D721Med (cell line): Measurements from ENCODE around the gene PGM5.
"Not testable (repeated sequence)": the region's sequence is repeated elsewhere in the genome, so short reads cannot be mapped to it uniquely, and the experiment has no call there.

Experiments
- DNase-seq: peaks from one replicate; pipeline ENCODE4 v3.0.0; 2011; ENCODE audit warnings: low spot score; ENCODE audit not compliant: insufficient read length
- FAIRE-seq: peaks from 2 replicates; lab custom pipeline; 2011; peaks lifted over from hg19 to GRCh38; lab: Jason Lieb, UNC

Gene PGM5

GRCh38 chr9:68356380-68357118 lies at the start of gene PGM5:
PGM5 (plus strand) TSS chr9:68356611; CDS start chr9:68357128, 517 bp downstream.
- not testable (repeated sequence) for FAIRE-seq
- DNase-seq: peak; percentile 1

GRCh38 chr9:68307127-68307526 lies 49.3 kb upstream of the PGM5 start:
- FAIRE-seq, DNase-seq: not testable (repeated sequence)

GRCh38 chr9:68307654-68308053 lies 48.8 kb upstream of the PGM5 start:
- not testable (repeated sequence) for FAIRE-seq, DNase-seq

- DNase-seq, FAIRE-seq: not testable (repeated sequence)
Observed at GRCh38 chr9:68311208-68311607, 45.2 kb upstream of the PGM5 start.

- not testable (repeated sequence) for DNase-seq, FAIRE-seq
Observed at GRCh38 chr9:68318209-68318608, 38.2 kb upstream of the PGM5 start.

GRCh38 chr9:68323749-68324148 lies 32.7 kb upstream of the PGM5 start:
- FAIRE-seq: not testable (repeated sequence)

GRCh38 chr9:68324518-68324917 lies 31.9 kb upstream of the PGM5 start:
- FAIRE-seq, DNase-seq: not testable (repeated sequence)

More at GRCh38 chr9:68323749-68324148, 32.7 kb upstream of the PGM5 start:
- not testable (repeated sequence) for DNase-seq

GRCh38 chr9:68329106-68329505 lies 27.3 kb upstream of the PGM5 start:
- not testable (repeated sequence) for FAIRE-seq, DNase-seq

GRCh38 chr9:68330531-68331173 lies 25.8 kb upstream of the PGM5 start:
- not testable (repeated sequence) for FAIRE-seq, DNase-seq

- not testable (repeated sequence) for FAIRE-seq, DNase-seq
Observed at GRCh38 chr9:68332122-68332521, 24.3 kb upstream of the PGM5 start.

- DNase-seq, FAIRE-seq: not testable (repeated sequence)
Observed at GRCh38 chr9:68335935-68336334, 20.5 kb upstream of the PGM5 start.

- not testable (repeated sequence) for FAIRE-seq, DNase-seq
Observed at GRCh38 chr9:68336639-68337339, 19.6 kb upstream of the PGM5 start.

- not testable (repeated sequence) for DNase-seq, FAIRE-seq
Observed at GRCh38 chr9:68338000-68338399, 18.4 kb upstream of the PGM5 start.

GRCh38 chr9:68342265-68343025 lies 14.0 kb upstream of the PGM5 start:
- DNase-seq, FAIRE-seq: not testable (repeated sequence)

- DNase-seq, FAIRE-seq: not testable (repeated sequence)
Observed at GRCh38 chr9:68343242-68343641, 13.2 kb upstream of the PGM5 start.

GRCh38 chr9:68343992-68344391 lies 12.4 kb upstream of the PGM5 start:
- FAIRE-seq, DNase-seq: not testable (repeated sequence)

- not testable (repeated sequence) for DNase-seq, FAIRE-seq
Observed at GRCh38 chr9:68351689-68352088, 4.7 kb upstream of the PGM5 start.

GRCh38 chr9:68355993-68356379 lies 425 bp upstream of the PGM5 start:
- FAIRE-seq, DNase-seq: not testable (repeated sequence)

- FAIRE-seq, DNase-seq: not testable (repeated sequence)
Observed at GRCh38 chr9:68357119-68357714, 806 bp downstream of the PGM5 start.
